H1 (cell line): Measurements from ENCODE around the gene PTGIS. TPM values are rescaled to one million over a fixed set of nuclear protein-coding genes. Genes with fewer than 3 reads are reported as not detected.

ENCODE experiments used
- CTCF ChIA-PET: fragments of 300-600 bp; sonication (Branson Sonifier 250); formaldehyde crosslinking; loops from one replicate; lab custom pipeline; 2021; ENCODE audit not compliant: partially characterized antibody; lab: Charles Lee
- POLR2A ChIA-PET: fragments of 300-600 bp; sonication (Branson Sonifier 250); formaldehyde crosslinking; loops from one replicate; lab custom pipeline; 2021; ENCODE audit warnings: inconsistent platforms; ENCODE audit not compliant: partially characterized antibody; lab: Charles Lee
- DNase-seq, 2 experiments: peaks; one replicate each; pipeline versions ENCODE4 v3.0.0 to v3.0.0-alpha.2; 2010 to 2022; ENCODE audit warnings: low spot score in 2 of 2, low read depth in 1 of 2, mixed read lengths in 1 of 2
- FAIRE-seq: peaks from 2 replicates; lab custom pipeline; 2011; peaks lifted over from hg19 to GRCh38; lab: Jason Lieb, UNC
- H2AFZ ChIP-seq: 2 replicates; pipeline ENCODE4 v1.8.1; 2012; ENCODE audit warnings: low read length, inconsistent platforms
- H2AK5ac ChIP-seq: 2 replicates; pipeline ENCODE4 v1.6.1; 2013; ENCODE audit warnings: low read depth, low read length
- H2BK120ac ChIP-seq: replicated peaks from 2 replicates; pipeline ENCODE3; 2013; ENCODE audit warnings: low read depth, low read length, inconsistent platforms
- H2BK12ac ChIP-seq: 2 replicates; pipeline ENCODE4 v1.6.1; 2013; ENCODE audit warnings: low read depth, low read length
- H2BK15ac ChIP-seq: 2 replicates; pipeline ENCODE4 v1.6.1; 2013; ENCODE audit warnings: low read length
- H2BK20ac ChIP-seq: 2 replicates; pipeline ENCODE4 v1.6.1; 2013; ENCODE audit warnings: low read length
- H2BK5ac ChIP-seq: 2 replicates; pipeline ENCODE4 v1.6.1; 2013; ENCODE audit warnings: low read depth, low read length
- H3K14ac ChIP-seq: 2 replicates; pipeline ENCODE4 v1.6.1; 2013; ENCODE audit warnings: inconsistent platforms; ENCODE audit not compliant: insufficient read length
- H3K18ac ChIP-seq: 2 replicates; pipeline ENCODE4 v1.6.1; 2013; ENCODE audit warnings: low read length; ENCODE audit errors: extremely low read depth
- H3K23ac ChIP-seq: 2 replicates; pipeline ENCODE4 v1.6.1; 2013; ENCODE audit warnings: inconsistent platforms; ENCODE audit not compliant: insufficient read length
- H3K23me2 ChIP-seq: 2 replicates; pipeline ENCODE4 v1.6.1; 2013; ENCODE audit warnings: low read depth, low read length
- H3K27ac ChIP-seq: 2 replicates; pipeline ENCODE4 v1.6.1; 2011; ENCODE audit warnings: low read depth, low read length, inconsistent platforms
- H3K27me3 ChIP-seq, 4 experiments: replicated peaks in 1 of 4; 1 replicate in 1 of 4; 2 replicates in 3 of 4; pipeline versions ENCODE4 v1.6.1 to v1.8.1; 2011 to 2013; ENCODE audit warnings: low read length in 3 of 4, mild to moderate bottlenecking in 3 of 4, inconsistent platforms in 2 of 4, mixed read lengths in 2 of 4, moderate library complexity in 1 of 4; ENCODE audit not compliant: control insufficient read depth in 3 of 4, insufficient read depth in 3 of 4; ENCODE audit errors: extremely low read depth in 1 of 4
- H3K36me3 ChIP-seq, 4 experiments: 2 replicates each; pipeline versions ENCODE4 v1.6.1 to v1.8.1; 2011 to 2013; ENCODE audit warnings: mild to moderate bottlenecking in 4 of 4, low read length in 3 of 4, moderate library complexity in 2 of 4, control low read depth in 1 of 4, inconsistent platforms in 1 of 4; ENCODE audit not compliant: insufficient read depth in 4 of 4, control insufficient read depth in 2 of 4
- H3K4ac ChIP-seq: replicated peaks from 2 replicates; pipeline ENCODE3; 2013; ENCODE audit warnings: low read length, low read depth, mixed read lengths, inconsistent platforms; ENCODE audit not compliant: insufficient read length
- H3K4me1 ChIP-seq, 4 experiments: replicated peaks in 1 of 4; 1 replicate in 1 of 4; 2 replicates in 3 of 4; pipeline versions ENCODE4 v1.6.1 to v1.8.1; 2011 to 2013; ENCODE audit warnings: low read length in 3 of 4, inconsistent platforms in 2 of 4, mixed read lengths in 1 of 4; ENCODE audit not compliant: insufficient read depth in 4 of 4, control insufficient read depth in 3 of 4
- H3K4me2 ChIP-seq, 2 experiments: 2 replicates each; pipeline versions ENCODE4 v1.6.1 to v1.8.1; 2011 to 2013; ENCODE audit warnings: low read depth in 2 of 2, low read length in 2 of 2, control low read depth in 1 of 2, inconsistent platforms in 1 of 2, mild to moderate bottlenecking in 1 of 2; ENCODE audit not compliant: insufficient read depth in 1 of 2
- H3K4me3 ChIP-seq, 4 experiments: fragments of 200-600, 300-600 bp in 1 of 4; sonication (generic), shearing (Covaris generic), sonication (Bioruptor Twin) in 1 of 4; 2 replicates each; pipeline versions ENCODE4 v1.5.1 to v1.8.1; 2011 to 2016; ENCODE audit warnings: low read length in 4 of 4, low read depth in 3 of 4, control low read depth in 2 of 4, inconsistent platforms in 2 of 4, mild to moderate bottlenecking in 2 of 4, mixed read lengths in 1 of 4, moderate library complexity in 1 of 4; ENCODE audit not compliant: insufficient read depth in 2 of 4; ENCODE audit errors: extremely low read depth in 1 of 4
- H3K56ac ChIP-seq: replicated peaks from 2 replicates; pipeline ENCODE3; 2013; ENCODE audit warnings: low read depth, mild to moderate bottlenecking, mixed read lengths, low read length, inconsistent platforms; ENCODE audit not compliant: insufficient read length
- H3K79me1 ChIP-seq: 2 replicates; pipeline ENCODE4 v1.6.1; 2013; ENCODE audit warnings: low read depth, low read length, control low read depth
- H3K79me2 ChIP-seq, 2 experiments: 2 replicates each; pipeline versions ENCODE4 v1.6.1 to v1.8.1; 2012 to 2013; ENCODE audit warnings: low read length in 2 of 2, mild to moderate bottlenecking in 2 of 2, inconsistent platforms in 1 of 2; ENCODE audit not compliant: insufficient read depth in 2 of 2, control insufficient read depth in 1 of 2
- H3K9ac ChIP-seq, 4 experiments: replicated peaks in 1 of 4; 1 replicate in 1 of 4; 2 replicates in 3 of 4; pipeline versions ENCODE4 v1.6.1 to v1.8.1; 2011 to 2013; ENCODE audit warnings: low read depth in 3 of 4, low read length in 3 of 4, control low read depth in 2 of 4, mild to moderate bottlenecking in 2 of 4, moderate library complexity in 2 of 4, inconsistent platforms in 1 of 4; ENCODE audit errors: extremely low read depth in 1 of 4
- H3K9me3 ChIP-seq, 2 experiments: 2 replicates each; pipeline versions ENCODE4 v1.6.1 to v1.8.1; 2012 to 2013; ENCODE audit warnings: mild to moderate bottlenecking in 2 of 2, moderate library complexity in 2 of 2, control low read depth in 1 of 2, inconsistent platforms in 1 of 2, low read depth in 1 of 2, low read length in 1 of 2, mixed read lengths in 1 of 2; ENCODE audit not compliant: insufficient read depth in 2 of 2
- H4K20me1 ChIP-seq, 2 experiments: replicated peaks in 1 of 2; 2 replicates each; pipeline versions ENCODE3 to v1.8.1; 2011 to 2013; ENCODE audit warnings: inconsistent platforms in 2 of 2, low read length in 2 of 2, mild to moderate bottlenecking in 1 of 2; ENCODE audit not compliant: insufficient read depth in 2 of 2, control insufficient read depth in 1 of 2
- H4K5ac ChIP-seq: 2 replicates; pipeline ENCODE4 v1.6.1; 2013; ENCODE audit warnings: low read length, low read depth, mixed read lengths, inconsistent platforms; ENCODE audit not compliant: insufficient read length
- H4K8ac ChIP-seq: 2 replicates; pipeline ENCODE4 v1.8.0; 2013; ENCODE audit warnings: mild to moderate bottlenecking, moderate library complexity, low read length, inconsistent platforms; ENCODE audit not compliant: insufficient read depth; ENCODE audit errors: extremely low read depth
- H4K91ac ChIP-seq: replicated peaks from 2 replicates; pipeline ENCODE3; 2013; ENCODE audit warnings: low read length, mixed read lengths, inconsistent platforms; ENCODE audit not compliant: insufficient read length
- CTBP2 ChIP-seq: IDR thresholded peaks from 2 replicates; pipeline ENCODE4 v1.7.0; 2011; ENCODE audit warnings: borderline replicate concordance, mild to moderate bottlenecking, moderate library complexity, mixed read lengths, low read length; ENCODE audit not compliant: insufficient read depth, insufficient read length
- EGR1 ChIP-seq: IDR thresholded peaks from 2 replicates; pipeline ENCODE4 v1.6.1; 2011; ENCODE audit warnings: low read depth, low read length, borderline replicate concordance
- GABPA ChIP-seq: IDR thresholded peaks from 2 replicates; pipeline ENCODE4 v1.6.1; 2011; ENCODE audit warnings: mild to moderate bottlenecking, low read length, moderate library complexity, borderline replicate concordance; ENCODE audit not compliant: insufficient read depth
- JUND ChIP-seq: IDR thresholded peaks from 2 replicates; pipeline ENCODE4 v1.6.1; 2011; ENCODE audit warnings: mild to moderate bottlenecking, improper control_type of control experiment, low read length
- KDM5A ChIP-seq: fragments of 200-600 bp; IDR thresholded peaks from 2 replicates; pipeline ENCODE4 v1.7.1; 2012; ENCODE audit warnings: mild to moderate bottlenecking, low read length, inconsistent platforms, mixed read lengths
- RFX5 ChIP-seq: IDR thresholded peaks from 2 replicates; pipeline ENCODE4 v1.6.1; 2011; ENCODE audit warnings: low read depth, low read length, improper control_type of control experiment, borderline replicate concordance
- SIX5 ChIP-seq: IDR thresholded peaks from 2 replicates; pipeline ENCODE4 v1.6.1; 2011; ENCODE audit warnings: mild to moderate bottlenecking, low read depth, low read length
- SP2 ChIP-seq: IDR thresholded peaks from 2 replicates; pipeline ENCODE4 v1.6.1; 2012; ENCODE audit warnings: mild to moderate bottlenecking, low read length, inconsistent platforms
- SRF ChIP-seq: IDR thresholded peaks from 2 replicates; pipeline ENCODE4 v1.6.1; 2011; ENCODE audit warnings: mild to moderate bottlenecking, low read depth, low read length, moderate library complexity
- TEAD4 ChIP-seq: IDR thresholded peaks from 2 replicates; pipeline ENCODE4 v1.6.1; 2012; ENCODE audit warnings: low read depth, low read length, inconsistent platforms, mixed read lengths
- WGBS, 2 experiments: shearing (Covaris generic) in 1 of 2; methylation state at CpG; one replicate each; pipeline versions ENCODE4 v1.1.6 to v1.1.7; 2013 to 2015; ENCODE audit warnings: low lambda C conversion rate in 2 of 2, mixed read lengths in 2 of 2, inconsistent platforms in 1 of 2, low coverage in 1 of 2, missing lambda C conversion rate in 1 of 2; ENCODE audit not compliant: insufficient replicate concordance in 2 of 2, insufficient coverage in 1 of 2, insufficient read length in 1 of 2; ENCODE audit errors: extremely low coverage in 1 of 2, missing lambda C conversion rate in 1 of 2; 5-methylcytosine and 5-hydroxymethylcytosine counted together
- polyA plus RNA-seq, 7 experiments: library from polyadenylated mRNA; depleted of rRNA in 3 of 7; stranded (reverse) in 5 of 7; unstranded in 2 of 7; fragments of >200 nt in 5 of 7; fragments of 200-250 nt in 2 of 7; gene quantifications; 1 replicate in 5 of 7; 2 replicates in 1 of 7; 4 replicates in 1 of 7; pipeline versions ENCODE4 v1.2.1 to v1.2.3, GENCODE V29; 2011 to 2013; ENCODE audit warnings: missing spikeins in 2 of 7, mixed read lengths in 2 of 7
- total RNA-seq: library from RNA; stranded (reverse); fragmentation: NEBNext Ultra II Directional; extraction: Animal tissue kit (Norgen Biotek cat#: 25700); gene quantifications from 2 replicates; pipeline ENCODE4 v1.2.1, GENCODE V29; 2021
- TF ChIP-seq, protein P1 (sequence below): IDR thresholded peaks from 2 replicates; pipeline ENCODE4 v1.6.1; 2012; ENCODE audit warnings: inconsistent platforms

PTGIS gene
- total and polyA plus RNA-seq, 2 of the 8 experiments (the other 6 are each of a cell fraction or from before 2014, with no cell fraction given): 29.9 to 35.5 TPM

DNA sequence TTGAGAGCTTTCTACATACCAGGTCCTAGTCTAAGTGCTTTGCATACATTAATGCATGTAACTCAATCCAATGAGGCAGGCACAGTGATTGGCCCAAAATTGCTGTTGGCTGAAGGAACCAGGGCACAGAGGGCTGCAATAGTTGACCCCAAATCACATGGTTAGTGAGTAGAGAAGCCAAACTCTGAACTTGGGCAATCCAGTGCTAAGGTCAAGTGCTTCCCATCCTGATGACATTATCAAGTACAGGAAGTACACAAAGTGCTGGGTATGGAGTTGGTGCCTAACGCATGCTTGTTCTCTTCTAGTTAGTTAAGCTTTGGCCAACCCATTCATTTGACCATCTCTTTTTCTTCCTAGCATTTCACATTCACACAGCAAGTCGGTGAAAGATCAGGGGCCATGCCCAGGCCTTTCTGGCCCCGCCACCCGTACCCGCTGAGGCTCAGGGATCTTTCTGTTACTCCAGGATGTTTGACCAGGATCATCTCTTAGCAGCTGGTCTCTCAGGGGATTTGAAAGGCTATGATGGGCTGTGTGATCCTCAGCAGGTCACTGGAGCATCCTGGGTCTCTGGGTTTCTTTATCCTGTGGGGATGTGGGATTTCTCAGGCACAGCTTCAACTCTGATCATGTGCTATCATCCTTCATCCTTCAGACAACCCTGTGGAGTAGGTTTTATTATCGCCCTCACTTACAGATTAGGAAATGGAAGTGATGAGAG is 92.5 kb downstream of the PTGIS start:
- no peak overlapping the region for H2AFZ ChIP-seq

More for the DNA sequence above, 92.5 kb downstream of the PTGIS start:
- no peaks in the 10 kb centered on the region for H3K23me2 ChIP-seq
- H3K14ac ChIP-seq: no peak overlapping the region
- no peaks in the 10 kb centered on the region for H3K79me2 ChIP-seq
- H3K4ac ChIP-seq: no peak overlapping the region
- WGBS, 2 experiments: 92% methylated on average over 6 of the region's 6 CpGs; no CpG with 5 or more reads in 1 of the 2 experiments
- POLR2A ChIA-PET: interaction anchor here (0.6 to 1.6 kb wide), 4 partner anchors 26 to 195 kb away, joined by 3 to 6 read pairs (median 4); no protein-coding TSS in a partner anchor
- H3K36me3 ChIP-seq: no peaks in the 10 kb centered on the region
- no peak overlapping the region for H3K4me2 ChIP-seq
- no peak overlapping the region for H3K4me3 ChIP-seq
- no peak for DNase-seq
- H3K27me3 ChIP-seq: no peaks in the 10 kb centered on the region; a peak in 1 of 7 replicates
- H3K23ac ChIP-seq: no peak overlapping the region
- no peak overlapping the region for H4K5ac ChIP-seq
- H3K79me1 ChIP-seq: no peaks in the 10 kb centered on the region
- no peak overlapping the region for H2BK15ac ChIP-seq
- no peak overlapping the region for H3K9ac ChIP-seq
- no peak overlapping the region for H4K91ac ChIP-seq
- H4K20me1 ChIP-seq: no peaks in the 10 kb centered on the region
- H2AK5ac ChIP-seq: no peak overlapping the region
- H3K9me3 ChIP-seq: no peaks in the 10 kb centered on the region
- no peak overlapping the region for H3K27ac ChIP-seq
- H2BK20ac ChIP-seq: no peak overlapping the region
- no peak for FAIRE-seq
- no peak overlapping the region for H2BK12ac ChIP-seq
- H3K56ac ChIP-seq: no peak overlapping the region
- no peak overlapping the region for H2BK5ac ChIP-seq
- H3K18ac ChIP-seq: no peak overlapping the region
- TF ChIP-seq GABPA (no peak), SIX5 (no peak), CTBP2 (no peak), EGR1 (no peak), JUND (no peak), RFX5 (no peak), KDM5A (no peak), SP2 (no peak), TEAD4 (no peak), SRF (no peak)
- TF ChIP-seq, protein P1, sequence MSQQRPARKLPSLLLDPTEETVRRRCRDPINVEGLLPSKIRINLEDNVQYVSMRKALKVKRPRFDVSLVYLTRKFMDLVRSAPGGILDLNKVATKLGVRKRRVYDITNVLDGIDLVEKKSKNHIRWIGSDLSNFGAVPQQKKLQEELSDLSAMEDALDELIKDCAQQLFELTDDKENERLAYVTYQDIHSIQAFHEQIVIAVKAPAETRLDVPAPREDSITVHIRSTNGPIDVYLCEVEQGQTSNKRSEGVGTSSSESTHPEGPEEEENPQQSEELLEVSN: no peak
- no peak overlapping the region for H2BK120ac ChIP-seq
- no peaks in the 10 kb centered on the region; a peak in 1 of 7 replicates for H3K4me1 ChIP-seq
- CTCF ChIA-PET: interaction anchor here (1.0 to 2.2 kb wide), 12 partner anchors 9 to 416 kb away, joined by 3 to 12 read pairs (median 4); no protein-coding TSS in a partner anchor
- H4K8ac ChIP-seq: no peak overlapping the region
